A549 (cell line): ENCODE results near the gene HOXA4. TPM values are rescaled to one million over a fixed set of nuclear protein-coding genes. Genes with fewer than 3 reads are reported as not detected.
A peak's percentile ranks its signal among the peaks of the same experiment; 100 is the strongest.

Source experiments
- ATAC-seq, 2 experiments: fragments of 200-7000 bp in 1 of 2; fragments of >200 bp in 1 of 2; cut with Nextera tagmentation in 1 of 2; cut with Tn5 transposase in 1 of 2; 3 replicates each; pipeline versions ENCODE4 v1.8.0 to v1.9.1; 2018 to 2020; ENCODE audit warnings: mild to moderate bottlenecking in 1 of 2, moderate library complexity in 1 of 2
- CTCF ChIA-PET: fragments of 300-600 bp; sonication (Branson Sonifier 250); formaldehyde crosslinking; extraction: SDS; loops from one replicate; lab custom pipeline; 2021; ENCODE audit warnings: antibody characterized with exemption, inconsistent platforms; lab: Yijun Ruan, JAX
- POLR2A ChIA-PET: fragments of 350-600 bp; formaldehyde crosslinking; extraction: SDS; loops from one replicate; lab custom pipeline; 2021; ENCODE audit warnings: antibody characterized with exemption, inconsistent platforms; lab: Yijun Ruan, JAX
- DNase-seq, 2 experiments: peaks; one replicate each; pipeline versions ENCODE4 v3.0.0 to v3.0.0-alpha.2; 2011 to 2016; ENCODE audit warnings: low read depth in 1 of 2, low spot score in 1 of 2
- FAIRE-seq: peaks from 2 replicates; lab custom pipeline; 2011; peaks lifted over from hg19 to GRCh38; lab: Jason Lieb, UNC
- H3K27ac ChIP-seq, 2 experiments: fragments of >200 bp; sonication (Bioruptor Twin); formaldehyde crosslinking; 3 replicates each; pipeline ENCODE4 v1.5.1; 2016 to 2017
- H3K4me1 ChIP-seq: fragments of >200 bp; sonication (Bioruptor Twin); formaldehyde crosslinking; 3 replicates; pipeline ENCODE4 v1.6.1; 2016
- H3K4me2 ChIP-seq: fragments of >200 bp; sonication (Bioruptor Twin); formaldehyde crosslinking; 3 replicates; pipeline ENCODE4 v1.6.1; 2016
- H3K4me3 ChIP-seq: fragments of >200 bp; sonication (Bioruptor Twin); formaldehyde crosslinking; 3 replicates; pipeline ENCODE4 v1.5.1; 2016
- H3K9me3 ChIP-seq: fragments of >200 bp; sonication (Bioruptor Twin); formaldehyde crosslinking; 3 replicates; pipeline ENCODE4 v1.6.1; 2016
- BHLHE40 ChIP-seq: IDR thresholded peaks from 2 replicates; pipeline ENCODE4 v1.6.1; 2012; ENCODE audit warnings: low read depth, low read length, inconsistent platforms
- CBX2 ChIP-seq: fragments of 200-600 bp; sonication (generic); IDR thresholded peaks from 2 replicates; pipeline ENCODE4 v1.6.1; 2016; ENCODE audit warnings: low read depth, mild to moderate bottlenecking, borderline replicate concordance
- CBX8 ChIP-seq: fragments of 200-600 bp; sonication (generic); IDR thresholded peaks from 2 replicates; pipeline ENCODE4 v1.6.1; 2016
- CHD2 ChIP-seq: fragments of 150-350 bp; IDR thresholded peaks from 2 replicates; pipeline ENCODE4 v1.6.1; 2014; ENCODE audit warnings: low read length; ENCODE audit not compliant: partially characterized antibody
- EHF ChIP-seq: fragments of 250-450 bp; sonication (Bioruptor Pico); IDR thresholded peaks from 2 replicates; pipeline ENCODE4 v1.5.0; 2020; ENCODE audit warnings: mild to moderate bottlenecking
- EHMT2 ChIP-seq: fragments of 200-600 bp; sonication (generic); IDR thresholded peaks from 2 replicates; pipeline ENCODE4 v1.6.1; 2016; ENCODE audit warnings: antibody characterized with exemption, low read depth, mild to moderate bottlenecking, moderate library complexity
- EP300 ChIP-seq, 2 experiments: fragments of >200 bp; sonication (Bioruptor Twin); formaldehyde crosslinking; IDR thresholded peaks; 2 replicates in 1 of 2; 3 replicates in 1 of 2; pipeline ENCODE4 v1.6.1; 2016 to 2017
- ESRRA ChIP-seq: fragments of 150-350 bp; IDR thresholded peaks from 2 replicates; pipeline ENCODE4 v1.6.1; 2014; ENCODE audit warnings: mild to moderate bottlenecking, low read length, borderline replicate concordance
- FOXS1 ChIP-seq: fragments of 250-450 bp; sonication (Bioruptor Pico); IDR thresholded peaks from 2 replicates; pipeline ENCODE4 v1.5.0; 2020; ENCODE audit warnings: mild to moderate bottlenecking, moderate library complexity
- HDAC2 ChIP-seq: fragments of 200-600 bp; sonication (generic); IDR thresholded peaks from 2 replicates; pipeline ENCODE4 v1.6.1; 2016
- HEYL ChIP-seq: fragments of 250-450 bp; sonication (Bioruptor Pico); IDR thresholded peaks from 2 replicates; pipeline ENCODE4 v1.8.0; 2021; ENCODE audit warnings: mild to moderate bottlenecking, moderate library complexity
- JUNB ChIP-seq: fragments of >200 bp; sonication (Bioruptor Twin); formaldehyde crosslinking; IDR thresholded peaks from 2 replicates; pipeline ENCODE4 v1.6.1; 2016
- KDM1A ChIP-seq: fragments of 200-600 bp; sonication (generic); IDR thresholded peaks from 2 replicates; pipeline ENCODE4 v1.6.1; 2016; ENCODE audit warnings: low read depth, mild to moderate bottlenecking
- NPAS2 ChIP-seq: fragments of 250-450 bp; sonication (Bioruptor Pico); IDR thresholded peaks from 2 replicates; pipeline ENCODE4 v1.8.0; 2022; ENCODE audit warnings: mild to moderate bottlenecking, moderate library complexity, borderline replicate concordance
- NR3C1 ChIP-seq: fragments of >200 bp; sonication (Bioruptor Twin); formaldehyde crosslinking; IDR thresholded peaks from 3 replicates; pipeline ENCODE4 v1.6.1; 2017
- PHF8 ChIP-seq: fragments of 200-600 bp; sonication (generic); IDR thresholded peaks from 2 replicates; pipeline ENCODE4 v1.6.1; 2016; ENCODE audit warnings: low read depth, mild to moderate bottlenecking, antibody characterized with exemption, moderate library complexity, borderline replicate concordance
- POLR2AphosphoS2 ChIP-seq: conservative IDR thresholded peaks from 2 replicates; pipeline ENCODE4 v1.6.1; 2012; ENCODE audit warnings: low read length, improper control_type of control experiment, inconsistent platforms
- RCOR1 ChIP-seq: fragments of 150-350 bp; IDR thresholded peaks from 2 replicates; pipeline ENCODE4 v1.6.1; 2014; ENCODE audit warnings: antibody characterized with exemption, low read length, low read depth
- SREBF2 ChIP-seq: fragments of 450-650 bp; IDR thresholded peaks from 2 replicates; pipeline ENCODE4 v1.6.1; 2014; ENCODE audit warnings: mild to moderate bottlenecking, moderate library complexity
- TFCP2L1 ChIP-seq: fragments of 250-450 bp; sonication (Bioruptor Pico); IDR thresholded peaks from 2 replicates; pipeline ENCODE4 v1.5.0; 2021; ENCODE audit warnings: mild to moderate bottlenecking
- ZC3H11A ChIP-seq: fragments of 450-650 bp; IDR thresholded peaks from 2 replicates; pipeline ENCODE4 v1.6.1; 2014; ENCODE audit warnings: antibody characterized with exemption, mild to moderate bottlenecking
- ZNF302 ChIP-seq: fragments of 250-450 bp; sonication (Bioruptor Pico); IDR thresholded peaks from 2 replicates; pipeline ENCODE4 v1.9.0; 2021; ENCODE audit warnings: inconsistent platforms, mild to moderate bottlenecking, moderate library complexity
- WGBS: methylation state at CpG from one replicate; pipeline ENCODE4 v1.1.6; 2017; ENCODE audit errors: missing lambda C conversion rate; 5-methylcytosine and 5-hydroxymethylcytosine counted together
- polyA plus RNA-seq, 4 experiments: library from polyadenylated mRNA; depleted of rRNA in 3 of 4; stranded (reverse); fragments of >200 nt; fragmentation: RNase III in 1 of 4; extraction: RNeasy Plus Mini Kit Qiagen cat#74134 plus additional on column Dnase treatment in 1 of 4; gene quantifications; 2 replicates in 3 of 4; 3 replicates in 1 of 4; pipeline ENCODE4 v1.2.3, GENCODE V29; 2011 to 2017
- TF ChIP-seq, protein P1 (sequence below): IDR thresholded peaks from 2 replicates; pipeline ENCODE4 v1.6.1; 2012
- TF ChIP-seq, protein P2 (sequence below): fragments of 250-450 bp; sonication (Bioruptor Pico); IDR thresholded peaks from 2 replicates; pipeline ENCODE4 v1.5.0; 2021; ENCODE audit warnings: mild to moderate bottlenecking, moderate library complexity, borderline replicate concordance
- TF ChIP-seq, protein P3 (sequence below): fragments of 150-350 bp; IDR thresholded peaks from 2 replicates; pipeline ENCODE4 v1.6.1; 2014; ENCODE audit warnings: low read depth, mild to moderate bottlenecking, low read length

Gene HOXA4
- polyA plus RNA-seq, 2 of the 4 experiments (the other 2 are of a cell fraction), result 2.1 to 2.6 TPM

DNA sequence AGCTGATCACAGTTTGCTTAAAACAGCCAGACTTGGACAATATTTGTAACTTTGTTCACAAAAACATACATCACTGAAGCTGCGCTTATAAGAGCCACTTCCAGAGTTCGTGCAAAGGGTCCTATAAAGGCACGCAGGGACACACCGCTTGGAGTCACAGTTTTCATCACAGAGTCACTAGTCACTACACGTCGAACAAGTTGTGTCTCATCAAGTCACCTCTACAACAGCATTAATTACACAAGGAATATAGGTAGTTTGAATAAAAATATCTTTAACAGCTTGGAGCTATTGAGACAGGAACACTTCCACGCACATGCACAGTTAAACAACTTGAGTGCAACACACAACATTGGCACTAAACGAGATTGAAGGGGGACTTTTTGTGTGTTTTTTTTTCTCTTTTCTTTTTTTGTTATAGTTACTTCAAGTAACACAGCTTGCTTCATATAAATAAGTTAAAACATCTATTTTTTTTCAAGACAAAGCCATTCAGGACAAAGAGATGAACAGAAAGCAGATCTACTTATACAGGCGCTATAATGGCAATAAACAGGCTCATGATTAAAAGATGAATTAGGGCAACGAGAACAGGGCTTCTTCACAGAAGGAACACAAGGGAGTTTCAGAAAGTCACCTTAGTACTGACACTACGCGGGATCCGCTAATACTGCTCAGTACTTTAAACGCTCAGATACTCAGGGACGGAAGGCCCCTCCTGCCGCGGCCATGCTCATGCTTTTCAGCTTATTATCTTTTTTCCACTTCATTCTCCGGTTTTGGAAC lies 10.8 kb upstream of the HOXA4 start:
- ChIA-PET POLR2A (interaction anchor here (0.6 to 2.3 kb wide), 6 partner anchors 15 to 948 kb away, joined by 3 to 12 read pairs (median 4); partner anchors contain the start of genes HOXA7 and SKAP2), CTCF (interaction anchor here (0.6 to 11.1 kb wide), 13 partner anchors 10 to 772 kb away, joined by 3 to 160 read pairs (median 14); partner anchors contain the start of genes HOXA3, HOXA4 and HOXA9)
- 94% methylated on average over 18 of the region's 18 CpGs for WGBS

DNA sequence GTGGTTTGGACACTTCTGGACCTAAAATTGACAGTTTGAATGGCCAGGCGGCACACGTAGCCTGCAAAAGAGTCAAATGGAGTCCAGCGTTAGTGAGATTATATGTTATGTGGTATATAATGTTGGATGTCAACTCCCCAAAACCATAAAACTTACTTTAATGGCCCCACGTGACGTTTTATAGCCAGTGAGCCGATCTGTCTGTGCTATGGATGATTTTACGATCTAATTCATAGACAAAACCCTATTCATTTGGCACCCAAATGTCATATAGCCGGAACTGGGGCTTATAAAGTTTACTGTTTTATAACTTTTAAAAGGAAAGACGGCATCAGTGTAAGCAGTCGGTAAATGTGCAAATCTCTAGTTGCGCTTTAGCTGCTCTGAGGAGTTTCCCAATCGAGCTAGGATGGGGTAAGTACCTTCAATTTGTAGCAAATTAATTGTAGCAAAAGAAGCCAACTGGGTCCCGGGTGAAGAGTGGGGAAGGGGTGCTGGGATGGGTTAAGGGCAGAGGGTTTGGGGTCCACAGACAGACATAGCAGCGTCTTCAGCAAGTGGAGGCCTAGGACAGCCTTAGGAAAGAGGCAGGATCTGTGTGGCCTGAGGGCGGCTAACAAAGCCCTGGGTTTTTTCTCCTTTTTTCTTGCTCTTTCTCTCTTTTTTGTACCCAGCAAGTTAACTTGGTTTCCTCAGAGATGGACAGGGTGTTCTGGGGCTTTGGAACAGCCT lies 9.7 kb upstream of the HOXA4 start:
- H3K27ac ChIP-seq, result no peak overlapping the region
- TF ChIP-seq, protein P1, sequence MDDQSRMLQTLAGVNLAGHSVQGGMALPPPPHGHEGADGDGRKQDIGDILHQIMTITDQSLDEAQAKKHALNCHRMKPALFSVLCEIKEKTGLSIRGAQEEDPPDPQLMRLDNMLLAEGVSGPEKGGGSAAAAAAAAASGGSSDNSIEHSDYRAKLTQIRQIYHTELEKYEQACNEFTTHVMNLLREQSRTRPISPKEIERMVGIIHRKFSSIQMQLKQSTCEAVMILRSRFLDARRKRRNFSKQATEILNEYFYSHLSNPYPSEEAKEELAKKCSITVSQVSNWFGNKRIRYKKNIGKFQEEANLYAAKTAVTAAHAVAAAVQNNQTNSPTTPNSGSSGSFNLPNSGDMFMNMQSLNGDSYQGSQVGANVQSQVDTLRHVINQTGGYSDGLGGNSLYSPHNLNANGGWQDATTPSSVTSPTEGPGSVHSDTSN, result no peak
- TF ChIP-seq CBX2 (no peak), SREBF2 (no peak), KDM1A (no peak), NPAS2 (CRISPR knock-in tag) (no peak), CBX8 (no peak), JUNB (no peak), HEYL (CRISPR knock-in tag) (no peak), FOXS1 (no peak), ZNF302 (CRISPR knock-in tag) (no peak), PHF8 (no peak), EHMT2 (no peak), HDAC2 (no peak), NR3C1 (no peak)
- TF ChIP-seq, protein P2, sequence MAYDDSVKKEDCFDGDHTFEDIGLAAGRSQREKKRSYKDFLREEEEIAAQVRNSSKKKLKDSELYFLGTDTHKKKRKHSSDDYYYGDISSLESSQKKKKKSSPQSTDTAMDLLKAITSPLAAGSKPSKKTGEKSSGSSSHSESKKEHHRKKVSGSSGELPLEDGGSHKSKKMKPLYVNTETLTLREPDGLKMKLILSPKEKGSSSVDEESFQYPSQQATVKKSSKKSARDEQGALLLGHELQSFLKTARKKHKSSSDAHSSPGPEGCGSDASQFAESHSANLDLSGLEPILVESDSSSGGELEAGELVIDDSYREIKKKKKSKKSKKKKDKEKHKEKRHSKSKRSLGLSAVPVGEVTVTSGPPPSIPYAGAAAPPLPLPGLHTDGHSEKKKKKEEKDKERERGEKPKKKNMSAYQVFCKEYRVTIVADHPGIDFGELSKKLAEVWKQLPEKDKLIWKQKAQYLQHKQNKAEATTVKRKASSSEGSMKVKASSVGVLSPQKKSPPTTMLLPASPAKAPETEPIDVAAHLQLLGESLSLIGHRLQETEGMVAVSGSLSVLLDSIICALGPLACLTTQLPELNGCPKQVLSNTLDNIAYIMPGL (CRISPR knock-in tag), result no peak
- TF ChIP-seq, all 56 proteins: peak for 0
- Histone ChIP-seq H3K4me2 (no peak overlapping the region), H3K4me3 (no peak overlapping the region), H3K9me3 (no peaks in the 10 kb centered on the region), H3K4me1 (peaks cover 31% of the 10 kb centered on the region)
- WGBS, result 92% methylated on average over 15 of the region's 15 CpGs
- DNase-seq (no peak), ATAC-seq (no peak), FAIRE-seq (no peak)
- POLR2A ChIA-PET, result interaction anchor here (2.3 kb wide), 1 partner anchor 276 kb away, joined by 9 read pairs; the partner anchor contains the start of gene SKAP2
- CTCF ChIA-PET, result interaction anchor here (0.7 to 11.1 kb wide), 8 partner anchors 10 to 458 kb away, joined by 3 to 160 read pairs (median 25); partner anchors contain the start of genes HOXA3, HOXA4 and HOXA9

More for the DNA sequence above, 10.8 kb upstream of the HOXA4 start:
- Histone ChIP-seq H3K4me3 (peak overlapping the region; percentile 72), H3K4me1 (peaks cover 22% of the 10 kb centered on the region), H3K4me2 (peak overlapping the region; percentile 87), H3K9me3 (no peaks in the 10 kb centered on the region), H3K27ac (peak overlapping the region; percentile 79 to 93)
- FAIRE-seq (no peak), DNase-seq (no peak), ATAC-seq (no peak)
- TF ChIP-seq ESRRA (no peak), ZC3H11A (no peak), EP300 (IDR thresholded peaks at IDR 0.05) (no peak), POLR2AphosphoS2 (no peak), NR3C1 (no peak), ZNF302 (CRISPR knock-in tag) (no peak), BHLHE40 (no peak), RCOR1 (no peak), CBX8 (no peak), EHF (CRISPR knock-in tag) (no peak), CHD2 (no peak), HDAC2 (no peak), TFCP2L1 (CRISPR knock-in tag) (no peak), HEYL (CRISPR knock-in tag) (no peak)
- TF ChIP-seq, protein P1, result no peak
- TF ChIP-seq, protein P3, sequence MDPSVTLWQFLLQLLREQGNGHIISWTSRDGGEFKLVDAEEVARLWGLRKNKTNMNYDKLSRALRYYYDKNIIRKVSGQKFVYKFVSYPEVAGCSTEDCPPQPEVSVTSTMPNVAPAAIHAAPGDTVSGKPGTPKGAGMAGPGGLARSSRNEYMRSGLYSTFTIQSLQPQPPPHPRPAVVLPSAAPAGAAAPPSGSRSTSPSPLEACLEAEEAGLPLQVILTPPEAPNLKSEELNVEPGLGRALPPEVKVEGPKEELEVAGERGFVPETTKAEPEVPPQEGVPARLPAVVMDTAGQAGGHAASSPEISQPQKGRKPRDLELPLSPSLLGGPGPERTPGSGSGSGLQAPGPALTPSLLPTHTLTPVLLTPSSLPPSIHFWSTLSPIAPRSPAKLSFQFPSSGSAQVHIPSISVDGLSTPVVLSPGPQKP, result no peak
